Inferior parietal cortex (tissue), 1 donor: ENCODE measurements around the gene ST6GALNAC3.

Experiments used
- DNase-seq: peaks from one replicate; pipeline ENCODE4 v3.0.0-alpha.2; 2016; ENCODE audit errors: extremely low spot score

ST6GALNAC3 gene

GRCh38 chr1:76507376-76507775 lies 432.8 kb downstream of the ST6GALNAC3 start:
- no peak for DNase-seq

- DNase-seq = no peak
These were observed 434.3 kb downstream of the ST6GALNAC3 start for GRCh38 chr1:76508871-76509270.

- no peak for DNase-seq
These were observed 436.4 kb downstream of the ST6GALNAC3 start for GRCh38 chr1:76510672-76511557.

- DNase-seq = no peak
These were observed 437.1 kb downstream of the ST6GALNAC3 start for GRCh38 chr1:76511558-76512179.

GRCh38 chr1:76530953-76531352 lies 456.4 kb downstream of the ST6GALNAC3 start:
- no peak for DNase-seq

- DNase-seq = no peak
These were observed 467.1 kb downstream of the ST6GALNAC3 start for GRCh38 chr1:76541618-76542017.

GRCh38 chr1:76542359-76542758 lies 467.8 kb downstream of the ST6GALNAC3 start:
- no peak for DNase-seq

GRCh38 chr1:76543495-76543894 lies 468.9 kb downstream of the ST6GALNAC3 start:
- peak; percentile 11 for DNase-seq

- DNase-seq = no peak
These were observed 471.9 kb downstream of the ST6GALNAC3 start for GRCh38 chr1:76546354-76546933.

GRCh38 chr1:76547916-76548315 lies 473.4 kb downstream of the ST6GALNAC3 start:
- no peak for DNase-seq

GRCh38 chr1:76548513-76549100 lies 474.1 kb downstream of the ST6GALNAC3 start:
- no peak for DNase-seq

GRCh38 chr1:76554283-76554682 lies 479.7 kb downstream of the ST6GALNAC3 start:
- no peak for DNase-seq

- DNase-seq = no peak
These were observed 487.7 kb downstream of the ST6GALNAC3 start for GRCh38 chr1:76562292-76562691.

- no peak for DNase-seq
These were observed 494.2 kb downstream of the ST6GALNAC3 start for GRCh38 chr1:76568573-76569238.

GRCh38 chr1:76571248-76571647 lies 496.7 kb downstream of the ST6GALNAC3 start:
- DNase-seq = no peak

GRCh38 chr1:76572229-76572628 lies 497.7 kb downstream of the ST6GALNAC3 start:
- DNase-seq = no peak

- DNase-seq = no peak
These were observed 502.5 kb downstream of the ST6GALNAC3 start for GRCh38 chr1:76576876-76577524.

- no peak for DNase-seq
These were observed 503.1 kb downstream of the ST6GALNAC3 start for GRCh38 chr1:76577525-76578185.

- DNase-seq = no peak
These were observed 505.7 kb downstream of the ST6GALNAC3 start for GRCh38 chr1:76580206-76580605.

- DNase-seq = no peak
These were observed 507.2 kb downstream of the ST6GALNAC3 start for GRCh38 chr1:76581712-76582111.
